Fibroblast of skin of abdomen (primary cell): ENCODE measurements around the gene P3H4.

Experiments
- DNase-seq: peaks from one replicate; pipeline ENCODE4 v3.0.0-alpha.2; 2013

The P3H4 gene

GRCh38 chr17:41769346-41769862, 42.3 kb downstream of the P3H4 start:
- DNase-seq = no peak

GRCh38 chr17:41768682-41769288, 43.0 kb downstream of the P3H4 start:
- DNase-seq = no peak

- DNase-seq = no peak
Observed at GRCh38 chr17:41767324-41768042, 44.3 kb downstream of the P3H4 start.

- DNase-seq = no peak
Observed at GRCh38 chr17:41766135-41766534, 45.6 kb downstream of the P3H4 start.

DNA sequence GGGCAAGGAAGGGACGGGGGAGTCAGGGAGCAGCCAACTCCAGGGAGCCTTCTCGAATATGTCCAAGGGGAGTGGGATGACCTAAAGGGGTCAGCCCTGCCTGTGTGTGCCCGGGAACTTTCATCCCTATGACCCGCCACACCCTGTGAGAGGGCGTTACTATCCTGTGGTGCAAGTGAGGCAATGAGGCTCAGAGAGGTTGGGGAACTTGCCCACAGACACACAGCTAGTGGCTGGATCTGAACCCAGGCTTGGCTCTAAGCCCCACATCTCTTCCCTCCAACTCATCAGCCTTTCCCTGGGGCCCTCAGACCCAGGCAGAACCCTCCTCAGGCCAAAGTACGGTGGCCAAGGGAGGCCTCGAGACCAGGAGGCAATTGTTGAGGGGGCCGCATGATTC, 48.4 kb downstream of the P3H4 start:
- DNase-seq = no peak

DNA sequence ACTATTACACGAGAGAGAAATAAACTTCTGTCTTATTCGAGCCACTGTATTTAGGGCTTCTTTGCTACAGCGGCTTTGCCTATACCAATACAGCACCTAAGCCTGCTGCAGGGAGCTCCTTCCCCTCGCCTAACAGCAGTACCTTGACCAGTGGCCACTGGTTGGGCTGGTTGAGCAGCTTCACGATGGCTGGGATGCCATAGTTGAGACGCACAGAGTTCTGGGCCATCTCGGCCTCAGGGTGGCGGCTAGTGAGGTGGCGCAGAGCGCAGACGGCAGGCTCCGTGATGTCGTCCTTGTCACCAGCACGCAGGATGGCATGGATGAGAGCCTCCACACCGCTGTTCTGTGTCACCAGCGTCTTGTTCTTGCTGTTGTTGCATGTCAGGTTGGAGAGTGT, 48.9 kb downstream of the P3H4 start:
- DNase-seq = no peak

- no peak for DNase-seq
Observed at GRCh38 chr17:41762391-41762790, 49.4 kb downstream of the P3H4 start.

DNA sequence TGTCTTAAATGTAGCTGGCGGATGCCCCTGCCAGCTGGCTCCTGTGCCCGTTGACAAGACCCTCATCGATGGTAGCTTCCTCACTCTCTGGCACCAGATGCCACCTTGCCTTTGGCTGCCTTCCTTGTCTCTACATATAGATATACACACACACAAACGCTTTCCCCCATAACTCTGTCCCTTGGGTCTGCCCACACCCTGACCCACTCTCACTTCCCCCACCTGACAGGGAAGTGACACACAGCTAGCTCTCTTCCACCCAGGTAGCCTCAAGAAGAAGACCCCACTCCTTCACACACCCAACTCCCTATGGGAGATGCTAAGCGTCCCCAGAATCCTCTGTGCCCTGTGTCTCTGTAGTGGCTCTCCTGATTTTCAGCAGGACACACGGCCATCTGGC, 50.9 kb downstream of the P3H4 start:
- no peak for DNase-seq

DNA sequence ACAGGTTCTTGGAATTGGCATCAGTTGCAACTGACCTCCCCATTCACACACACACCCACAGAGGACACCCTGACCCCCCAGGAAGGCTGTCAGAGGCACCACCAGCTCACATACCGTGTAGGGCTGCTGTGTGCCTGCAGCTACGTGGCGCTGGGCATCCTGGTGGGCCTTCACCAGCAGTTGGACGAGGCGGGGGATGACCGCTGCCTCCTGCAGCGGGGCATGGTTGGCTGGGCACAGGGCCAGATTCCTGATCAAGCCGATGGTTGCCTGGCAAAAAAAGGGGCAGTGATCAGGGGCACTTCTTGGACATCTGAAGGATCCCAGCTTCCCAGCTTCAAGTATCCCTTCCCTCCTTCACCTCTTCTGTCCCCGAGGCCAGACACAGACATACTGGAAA, 53.1 kb downstream of the P3H4 start:
- no peak for DNase-seq

DNA sequence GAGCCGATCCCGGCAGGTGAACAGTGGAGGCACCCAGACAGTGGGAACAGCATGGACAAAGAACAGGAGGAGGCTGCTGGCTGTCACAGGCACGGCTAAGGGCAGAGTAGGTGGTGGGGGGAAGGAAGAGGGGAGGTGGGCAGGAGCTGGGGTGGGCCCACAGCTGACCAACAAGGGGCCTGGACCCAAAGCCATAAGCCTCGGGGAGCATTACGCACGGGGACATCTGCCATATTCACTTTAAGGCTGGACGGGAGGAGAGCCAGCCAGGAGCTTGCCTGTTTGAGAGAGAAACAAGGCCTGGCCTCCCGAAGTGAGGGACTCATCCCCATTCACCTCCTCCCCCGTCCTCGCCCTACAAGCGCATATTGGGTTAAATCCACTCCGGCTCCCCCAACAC, 57.7 kb downstream of the P3H4 start:
- DNase-seq = no peak
